ENCODE measurements around the gene CERKL. TPM values are rescaled to one million over a fixed set of nuclear protein-coding genes. Genes with fewer than 3 reads are reported as not detected.

Gene CERKL
- total and polyA plus RNA-seq, 9 of the 15 experiments (the other 6 are each of a cell fraction or from before 2014, with no cell fraction given) = 0.04 to 0.08 TPM; not detected in 7

DNA sequence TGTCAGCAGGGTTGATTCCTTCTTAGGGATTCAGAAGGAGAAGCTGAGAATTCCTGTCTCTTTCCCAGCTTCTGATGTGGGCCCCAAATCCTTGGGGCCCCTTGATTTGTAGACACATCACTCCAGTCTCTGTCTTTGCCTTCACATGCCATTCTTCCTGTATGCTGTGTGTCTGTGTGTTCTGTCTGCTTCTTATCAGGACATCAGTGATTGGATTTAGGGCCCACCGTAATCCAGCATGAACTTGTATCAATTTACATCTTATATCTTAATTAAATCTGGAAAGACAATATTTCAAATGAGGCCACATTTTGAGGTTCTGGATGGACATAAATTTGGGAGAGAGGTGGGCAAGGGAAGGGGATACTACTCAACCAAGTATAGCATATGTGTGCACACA is 13.7 kb upstream of the CERKL start:
- no peak overlapping the region for H3K4me3 ChIP-seq
- no peaks in the 10 kb centered on the region for H3K9me3 ChIP-seq (replicated peaks; ENCODE audit: control insufficient read depth, insufficient read depth, low read depth, low read length)
- H3K27me3 ChIP-seq (ENCODE audit: control insufficient read depth in 2 of 2, insufficient read depth in 2 of 2, low read length in 2 of 2) = no peaks in the 10 kb centered on the region
- POLR2A ChIA-PET = no interaction called here
- ATAC-seq = no peak
- H3K4me2 ChIP-seq (ENCODE audit: insufficient read depth, low read length) = no peak overlapping the region
- CTCF ChIA-PET (ENCODE audit: low intra/inter-chr PET ratio) = no interaction called here
- no peak overlapping the region for H2AFZ ChIP-seq (ENCODE audit: low read depth, low read length)
- DNase-seq (ENCODE audit: extremely low read depth in 1 of 4, low spot score in 3 of 4) = no peak
- FAIRE-seq = no peak
- H4K20me1 ChIP-seq (replicated peaks; ENCODE audit: control insufficient read depth, insufficient read depth, low read length) = no peaks in the 10 kb centered on the region
- no peaks in the 10 kb centered on the region for H3K79me2 ChIP-seq (ENCODE audit: control insufficient read depth, insufficient read depth, low read length)
- in situ Hi-C loops (cut with MboI) (no loop called here), intact Hi-C loops (cut with micrococcal nuclease) (no loop called here)
- H3K27ac ChIP-seq (ENCODE audit: extremely low read depth, low read depth, low read length) = no peak overlapping the region
- BruUV-seq (replicated peaks) = no TSS peak
- no peaks in the 10 kb centered on the region for H3K4me1 ChIP-seq (replicated peaks in 1 of 2; ENCODE audit: control insufficient read depth in 2 of 2, insufficient read depth in 2 of 2, low read length in 2 of 2)
- no peaks in the 10 kb centered on the region for H3K9me1 ChIP-seq (ENCODE audit: control insufficient read depth, insufficient read depth, low read length)
- 0% methylated on average over 1 of the region's 1 CpG for WGBS (ENCODE audit: insufficient coverage, low coverage, missing lambda C conversion rate)
- no peak overlapping the region for H3K9ac ChIP-seq (ENCODE audit: insufficient read depth in 1 of 2, low read depth in 2 of 2, low read length in 2 of 2)
- no peaks in the 10 kb centered on the region for H3K36me3 ChIP-seq (ENCODE audit: control insufficient read depth, insufficient read depth, low read length)
- TF ChIP-seq JUN (IDR thresholded peaks at IDR 0.05; ENCODE audit: borderline replicate concordance, low read depth, low read length) (no peak), JUN (CRISPR knock-in tag; IDR thresholded peaks at IDR 0.05; ENCODE audit: borderline replicate concordance) (no peak), ZNF77 (CRISPR knock-in tag; IDR thresholded peaks at IDR 0.05) (no peak), SMAD3 (CRISPR knock-in tag; conservative IDR thresholded peaks at IDR 0.05) (no peak), RBBP5 (IDR thresholded peaks at IDR 0.05; ENCODE audit: borderline replicate concordance, insufficient read depth, low read length, poor library complexity, severe bottlenecking) (no peak), ARNT (IDR thresholded peaks at IDR 0.05) (no peak), HSF4 (CRISPR knock-in tag; IDR thresholded peaks at IDR 0.05; ENCODE audit: borderline replicate concordance) (no peak), NFIX (CRISPR knock-in tag; IDR thresholded peaks at IDR 0.05; ENCODE audit: low read depth) (no peak), TAF1 (IDR thresholded peaks at IDR 0.05; ENCODE audit: control insufficient read depth, extremely low read depth, insufficient read depth, low read length, severe bottlenecking) (no peak), PCBP1 (IDR thresholded peaks at IDR 0.05; ENCODE audit: low read depth, low read length, poor library complexity, severe bottlenecking) (no peak), HEY1 (CRISPR knock-in tag; IDR thresholded peaks at IDR 0.05; ENCODE audit: borderline replicate concordance) (no peak), SMARCB1 (IDR thresholded peaks at IDR 0.05; ENCODE audit: insufficient read length, low read depth) (no peak), CSDE1 (IDR thresholded peaks at IDR 0.05) (no peak)
- TF ChIP-seq, protein P1, sequence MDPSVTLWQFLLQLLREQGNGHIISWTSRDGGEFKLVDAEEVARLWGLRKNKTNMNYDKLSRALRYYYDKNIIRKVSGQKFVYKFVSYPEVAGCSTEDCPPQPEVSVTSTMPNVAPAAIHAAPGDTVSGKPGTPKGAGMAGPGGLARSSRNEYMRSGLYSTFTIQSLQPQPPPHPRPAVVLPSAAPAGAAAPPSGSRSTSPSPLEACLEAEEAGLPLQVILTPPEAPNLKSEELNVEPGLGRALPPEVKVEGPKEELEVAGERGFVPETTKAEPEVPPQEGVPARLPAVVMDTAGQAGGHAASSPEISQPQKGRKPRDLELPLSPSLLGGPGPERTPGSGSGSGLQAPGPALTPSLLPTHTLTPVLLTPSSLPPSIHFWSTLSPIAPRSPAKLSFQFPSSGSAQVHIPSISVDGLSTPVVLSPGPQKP (CRISPR knock-in tag; IDR thresholded peaks at IDR 0.05) = no peak
- TF ChIP-seq, protein P2, sequence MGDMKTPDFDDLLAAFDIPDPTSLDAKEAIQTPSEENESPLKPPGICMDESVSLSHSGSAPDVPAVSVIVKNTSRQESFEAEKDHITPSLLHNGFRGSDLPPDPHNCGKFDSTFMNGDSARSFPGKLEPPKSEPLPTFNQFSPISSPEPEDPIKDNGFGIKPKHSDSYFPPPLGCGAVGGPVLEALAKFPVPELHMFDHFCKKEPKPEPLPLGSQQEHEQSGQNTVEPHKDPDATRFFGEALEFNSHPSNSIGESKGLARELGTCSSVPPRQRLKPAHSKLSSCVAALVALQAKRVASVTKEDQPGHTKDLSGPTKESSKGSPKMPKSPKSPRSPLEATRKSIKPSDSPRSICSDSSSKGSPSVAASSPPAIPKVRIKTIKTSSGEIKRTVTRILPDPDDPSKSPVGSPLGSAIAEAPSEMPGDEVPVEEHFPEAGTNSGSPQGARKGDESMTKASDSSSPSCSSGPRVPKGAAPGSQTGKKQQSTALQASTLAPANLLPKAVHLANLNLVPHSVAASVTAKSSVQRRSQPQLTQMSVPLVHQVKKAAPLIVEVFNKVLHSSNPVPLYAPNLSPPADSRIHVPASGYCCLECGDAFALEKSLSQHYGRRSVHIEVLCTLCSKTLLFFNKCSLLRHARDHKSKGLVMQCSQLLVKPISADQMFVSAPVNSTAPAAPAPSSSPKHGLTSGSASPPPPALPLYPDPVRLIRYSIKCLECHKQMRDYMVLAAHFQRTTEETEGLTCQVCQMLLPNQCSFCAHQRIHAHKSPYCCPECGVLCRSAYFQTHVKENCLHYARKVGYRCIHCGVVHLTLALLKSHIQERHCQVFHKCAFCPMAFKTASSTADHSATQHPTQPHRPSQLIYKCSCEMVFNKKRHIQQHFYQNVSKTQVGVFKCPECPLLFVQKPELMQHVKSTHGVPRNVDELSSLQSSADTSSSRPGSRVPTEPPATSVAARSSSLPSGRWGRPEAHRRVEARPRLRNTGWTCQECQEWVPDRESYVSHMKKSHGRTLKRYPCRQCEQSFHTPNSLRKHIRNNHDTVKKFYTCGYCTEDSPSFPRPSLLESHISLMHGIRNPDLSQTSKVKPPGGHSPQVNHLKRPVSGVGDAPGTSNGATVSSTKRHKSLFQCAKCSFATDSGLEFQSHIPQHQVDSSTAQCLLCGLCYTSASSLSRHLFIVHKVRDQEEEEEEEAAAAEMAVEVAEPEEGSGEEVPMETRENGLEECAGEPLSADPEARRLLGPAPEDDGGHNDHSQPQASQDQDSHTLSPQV (IDR thresholded peaks at IDR 0.05) = no peak
- TF ChIP-seq, protein P3, sequence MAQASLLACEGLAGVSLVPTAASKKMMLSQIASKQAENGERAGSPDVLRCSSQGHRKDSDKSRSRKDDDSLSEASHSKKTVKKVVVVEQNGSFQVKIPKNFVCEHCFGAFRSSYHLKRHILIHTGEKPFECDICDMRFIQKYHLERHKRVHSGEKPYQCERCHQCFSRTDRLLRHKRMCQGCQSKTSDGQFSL (CRISPR knock-in tag; IDR thresholded peaks at IDR 0.05) = no peak
- TF ChIP-seq, protein P3 (tag; IDR thresholded peaks at IDR 0.05) = no peak

Data from K562 (cell line).